Stimulated activated CD4-positive, alpha-beta T cell treated with anti-CD3 and anti-CD28 coated beads, Interleukin-12 subunit alpha, Interleukin-12 subunit beta, amount 100 ng/mL, for 4 hours (primary cell): ENCODE results near the gene TMEM131.
"Not testable (repeated sequence)": the region's sequence is repeated elsewhere in the genome, so short reads cannot be mapped to it uniquely, and the experiment has no call there.

Source experiments
- DNase-seq: peaks from one replicate; pipeline ENCODE4 v3.0.0-alpha.2; 2020

Gene TMEM131

GRCh38 chr2:97950329-97951154 lies 45.2 kb downstream of the TMEM131 start:
- no peak for DNase-seq

GRCh38 chr2:97948926-97949325 lies 46.8 kb downstream of the TMEM131 start:
- no peak for DNase-seq

- DNase-seq = no peak
These were observed 50.0 kb downstream of the TMEM131 start for GRCh38 chr2:97945791-97946190.

GRCh38 chr2:97936881-97937280 lies 58.9 kb downstream of the TMEM131 start:
- no peak for DNase-seq

GRCh38 chr2:97936199-97936598 lies 59.5 kb downstream of the TMEM131 start:
- no peak for DNase-seq

GRCh38 chr2:97935719-97936161 lies 60.0 kb downstream of the TMEM131 start:
- DNase-seq = no peak

GRCh38 chr2:97932975-97933662 lies 62.6 kb downstream of the TMEM131 start:
- no peak for DNase-seq

- DNase-seq = no peak
These were observed 63.9 kb downstream of the TMEM131 start for GRCh38 chr2:97931858-97932225.

- DNase-seq = no peak
These were observed 64.5 kb downstream of the TMEM131 start for GRCh38 chr2:97931118-97931857.

- no peak for DNase-seq
These were observed 67.2 kb downstream of the TMEM131 start for GRCh38 chr2:97928591-97928990.

GRCh38 chr2:97926946-97927345 lies 68.8 kb downstream of the TMEM131 start:
- no peak for DNase-seq

- no peak for DNase-seq
These were observed 71.6 kb downstream of the TMEM131 start for GRCh38 chr2:97924194-97924593.

- DNase-seq = no peak
These were observed 75.9 kb downstream of the TMEM131 start for GRCh38 chr2:97919858-97920257.

GRCh38 chr2:97918818-97919217 lies 76.9 kb downstream of the TMEM131 start:
- DNase-seq = no peak

GRCh38 chr2:97917668-97918067 lies 78.1 kb downstream of the TMEM131 start:
- not testable (repeated sequence) for DNase-seq

- no peak for DNase-seq
These were observed 81.0 kb downstream of the TMEM131 start for GRCh38 chr2:97914691-97915213.

GRCh38 chr2:97913846-97914245 lies 81.9 kb downstream of the TMEM131 start:
- no peak for DNase-seq

GRCh38 chr2:97911922-97912575 lies 83.7 kb downstream of the TMEM131 start:
- no peak for DNase-seq

GRCh38 chr2:97911206-97911921 lies 84.4 kb downstream of the TMEM131 start:
- no peak for DNase-seq

GRCh38 chr2:97910403-97911205 lies 85.1 kb downstream of the TMEM131 start:
- no peak for DNase-seq

GRCh38 chr2:97908208-97908676 lies 87.5 kb downstream of the TMEM131 start:
- DNase-seq = no peak
